IMR-90 (cell line): ENCODE measurements around the gene HYAL3. TPM values are rescaled to one million over a fixed set of nuclear protein-coding genes. Genes with fewer than 3 reads are reported as not detected.

Source experiments
- ATAC-seq: fragments of 200-7000 bp; cut with Tn5 transposase; 2 replicates; pipeline ENCODE4 v1.9.1; 2020; ENCODE audit warnings: low read depth, mild to moderate bottlenecking, moderate library complexity
- BruUV-seq: library from RNA; stranded (reverse); fragments of 400-500 nt; replicated peaks from 2 replicates; lab custom pipeline; 2021; lab: Mats Ljungman, UMichigan
- CTCF ChIA-PET: fragments of 300-600 bp; formaldehyde crosslinking; extraction: SDS; loops from one replicate; lab custom pipeline; 2021; ENCODE audit warnings: antibody characterized with exemption; lab: Yijun Ruan, JAX
- POLR2A ChIA-PET: fragments of 300-600 bp; sonication (Branson Sonifier 250); formaldehyde crosslinking; loops from one replicate; lab custom pipeline; 2022; ENCODE audit warnings: antibody characterized with exemption; ENCODE audit not compliant: unreplicated experiment; lab: Charles Lee
- DNase-seq: peaks from one replicate; pipeline ENCODE4 v3.0.0; 2013
- H2AFZ ChIP-seq: replicated peaks from 2 replicates; pipeline ENCODE3; 2013; ENCODE audit warnings: low read length, mild to moderate bottlenecking; ENCODE audit not compliant: poor library complexity
- H2AK5ac ChIP-seq: 2 replicates; pipeline ENCODE4 v1.6.1; 2013; ENCODE audit warnings: low read depth, low read length, inconsistent platforms
- H2AK9ac ChIP-seq: replicated peaks from 2 replicates; pipeline ENCODE3; 2013; ENCODE audit warnings: mild to moderate bottlenecking, low read depth, low read length, moderate library complexity; ENCODE audit not compliant: poor library complexity
- H2BK120ac ChIP-seq: 2 replicates; pipeline ENCODE4 v1.6.1; 2013; ENCODE audit warnings: low read depth, low read length, inconsistent platforms
- H2BK15ac ChIP-seq: 3 replicates; pipeline ENCODE4 v1.6.1; 2013; ENCODE audit warnings: low read depth, low read length, inconsistent platforms
- H2BK20ac ChIP-seq: 2 replicates; pipeline ENCODE4 v1.6.1; 2013; ENCODE audit warnings: low read depth, mild to moderate bottlenecking, inconsistent platforms, low read length, moderate library complexity
- H2BK5ac ChIP-seq: 2 replicates; pipeline ENCODE4 v1.6.1; 2013; ENCODE audit warnings: mild to moderate bottlenecking, low read depth, low read length, inconsistent platforms; ENCODE audit not compliant: poor library complexity, severe bottlenecking
- H3K14ac ChIP-seq: replicated peaks from 2 replicates; pipeline ENCODE4 v1.6.1; 2013; ENCODE audit warnings: low read depth, low read length, inconsistent platforms
- H3K18ac ChIP-seq: 2 replicates; pipeline ENCODE4 v1.6.1; 2013; ENCODE audit warnings: low read depth, low read length, control low read depth
- H3K23ac ChIP-seq: 2 replicates; pipeline ENCODE4 v1.6.1; 2013; ENCODE audit warnings: low read depth, low read length, inconsistent platforms
- H3K27ac ChIP-seq: 2 replicates; pipeline ENCODE4 v1.5.1; 2013; ENCODE audit warnings: mild to moderate bottlenecking, control low read depth, low read length; ENCODE audit not compliant: insufficient read depth
- H3K27me3 ChIP-seq: 2 replicates; pipeline ENCODE4 v1.6.1; 2013; ENCODE audit warnings: low read length; ENCODE audit not compliant: control insufficient read depth, insufficient read depth
- H3K36me3 ChIP-seq: 2 replicates; pipeline ENCODE4 v1.6.1; 2013; ENCODE audit warnings: low read length, mixed read lengths; ENCODE audit not compliant: control insufficient read depth, insufficient read depth
- H3K4ac ChIP-seq: 2 replicates; pipeline ENCODE4 v1.6.1; 2013; ENCODE audit warnings: low read depth, low read length, inconsistent platforms
- H3K4me1 ChIP-seq: 2 replicates; pipeline ENCODE4 v1.6.1; 2013; ENCODE audit warnings: low read length, mixed read lengths; ENCODE audit not compliant: control insufficient read depth, insufficient read depth
- H3K4me2 ChIP-seq: 2 replicates; pipeline ENCODE4 v1.6.1; 2013; ENCODE audit warnings: low read depth, mild to moderate bottlenecking, control low read depth, low read length, moderate library complexity
- H3K4me3 ChIP-seq: 2 replicates; pipeline ENCODE4 v1.5.1; 2013; ENCODE audit warnings: low read depth, mild to moderate bottlenecking, control low read depth, low read length, moderate library complexity; ENCODE audit not compliant: insufficient read depth
- H3K56ac ChIP-seq: 2 replicates; pipeline ENCODE4 v1.6.1; 2013; ENCODE audit warnings: low read length, inconsistent platforms; ENCODE audit not compliant: insufficient read depth; ENCODE audit errors: extremely low read depth
- H3K79me1 ChIP-seq, 2 experiments: 2 replicates each; pipeline ENCODE4 v1.6.1; 2013; ENCODE audit warnings: low read length in 2 of 2, inconsistent platforms in 1 of 2, low read depth in 1 of 2
- H3K9ac ChIP-seq: 2 replicates; pipeline ENCODE4 v1.6.1; 2013; ENCODE audit warnings: low read depth, low read length, control low read depth
- H3K9me1 ChIP-seq: 2 replicates; pipeline ENCODE4 v1.6.1; 2013; ENCODE audit warnings: low read length, inconsistent platforms; ENCODE audit not compliant: insufficient read depth
- H3K9me3 ChIP-seq: 2 replicates; pipeline ENCODE4 v1.6.1; 2013; ENCODE audit warnings: low read length; ENCODE audit not compliant: control insufficient read depth, insufficient read depth
- H4K20me1 ChIP-seq: 2 replicates; pipeline ENCODE4 v1.6.1; 2013; ENCODE audit warnings: low read length, inconsistent platforms; ENCODE audit not compliant: insufficient read depth
- H4K5ac ChIP-seq: 2 replicates; pipeline ENCODE4 v1.6.1; 2013; ENCODE audit warnings: mild to moderate bottlenecking, low read depth, low read length, control low read depth
- H4K8ac ChIP-seq, 2 experiments: 2 replicates each; pipeline ENCODE4 v1.6.1; 2013; ENCODE audit warnings: low read depth in 2 of 2, low read length in 2 of 2, control low read depth in 1 of 2, inconsistent platforms in 1 of 2
- H4K91ac ChIP-seq: 2 replicates; pipeline ENCODE4 v1.6.1; 2013; ENCODE audit warnings: low read depth, low read length, inconsistent platforms; ENCODE audit not compliant: insufficient read depth
- BHLHE40 ChIP-seq: fragments of 150-350 bp; IDR thresholded peaks from 2 replicates; pipeline ENCODE4 v1.6.1; 2016; ENCODE audit warnings: mild to moderate bottlenecking, low read depth, low read length
- CHD1 ChIP-seq: IDR thresholded peaks from 2 replicates; pipeline ENCODE4 v1.6.1; 2012; ENCODE audit warnings: low read depth, low read length, improper control_type of control experiment
- CTCF ChIP-seq: conservative IDR thresholded peaks from 2 replicates; pipeline ENCODE4 v1.5.1; 2012; ENCODE audit warnings: mild to moderate bottlenecking, low read depth, low read length, improper control_type of control experiment
- ELK1 ChIP-seq: fragments of 150-350 bp; IDR thresholded peaks from 2 replicates; pipeline ENCODE4 v1.6.1; 2016; ENCODE audit warnings: low read depth, mild to moderate bottlenecking, low read length, moderate library complexity, borderline replicate concordance
- FOS ChIP-seq: fragments of 150-350 bp; IDR thresholded peaks from 2 replicates; pipeline ENCODE4 v1.6.1; 2016; ENCODE audit warnings: low read depth, low read length
- MAFK ChIP-seq: IDR thresholded peaks from 2 replicates; pipeline ENCODE4 v1.6.1; 2012; ENCODE audit warnings: low read depth, low read length, improper control_type of control experiment
- MAZ ChIP-seq: IDR thresholded peaks from 2 replicates; pipeline ENCODE4 v1.6.1; 2012; ENCODE audit warnings: low read depth, mild to moderate bottlenecking, low read length, improper control_type of control experiment, moderate library complexity, borderline replicate concordance
- MXI1 ChIP-seq: IDR thresholded peaks from 2 replicates; pipeline ENCODE4 v1.6.1; 2012; ENCODE audit warnings: low read depth, mild to moderate bottlenecking, low read length, moderate library complexity, borderline replicate concordance
- POLR2A ChIP-seq: IDR thresholded peaks from 2 replicates; pipeline ENCODE4 v1.6.1; 2012; ENCODE audit warnings: mild to moderate bottlenecking, low read depth, low read length
- RAD21 ChIP-seq: IDR thresholded peaks from 2 replicates; pipeline ENCODE4 v1.6.1; 2012; ENCODE audit warnings: low read length, improper control_type of control experiment
- RCOR1 ChIP-seq: IDR thresholded peaks from 2 replicates; pipeline ENCODE4 v1.6.1; 2012; ENCODE audit warnings: mild to moderate bottlenecking, low read length, improper control_type of control experiment; ENCODE audit not compliant: insufficient replicate concordance
- RFX5 ChIP-seq: IDR thresholded peaks from 2 replicates; pipeline ENCODE4 v1.8.0; 2012; ENCODE audit warnings: low read depth, mild to moderate bottlenecking, low read length, moderate library complexity
- SMC3 ChIP-seq: fragments of 150-350 bp; IDR thresholded peaks from 2 replicates; pipeline ENCODE4 v1.6.1; 2016; ENCODE audit warnings: low read depth, mild to moderate bottlenecking, antibody characterized with exemption, low read length, moderate library complexity
- WGBS, 2 experiments: methylation state at CpG; one replicate each; pipeline versions ENCODE4 v1.1.5 to v1.1.7; 2013; ENCODE audit warnings: missing lambda C conversion rate in 2 of 2; ENCODE audit not compliant: insufficient read length in 1 of 2; ENCODE audit errors: extremely low coverage in 2 of 2; 5-methylcytosine and 5-hydroxymethylcytosine counted together
- dilution Hi-C: fragments of 300-500 bp; cut with HindIII; formaldehyde crosslinking; loops from one replicate; pipeline ENCODE4 v1.14.3; 2018; ENCODE audit warnings: low sequenced_read_pairs; ENCODE audit not compliant: unreplicated experiment
- in situ Hi-C: fragments of 300-500 bp; cut with MboI; formaldehyde crosslinking; loops from 3 replicates; pipeline ENCODE4 v1.14.3; 2019; ENCODE audit warnings: low sequenced_read_pairs, inconsistent platforms, mixed read lengths
- intact Hi-C: fragments of 100-400 bp; cut with micrococcal nuclease; formaldehyde crosslinking; loops from 2 replicates; pipeline ENCODE4 v1.10.0; 2022
- polyA plus RNA-seq, 3 experiments: library from polyadenylated mRNA; depleted of rRNA; stranded (reverse); fragments of >200 nt; gene quantifications; 2 replicates each; pipeline ENCODE4 v1.2.3, GENCODE V29; 2012; ENCODE audit warnings: low replicate concordance in 1 of 3
- total RNA-seq: library from RNA; depleted of rRNA; stranded (reverse); fragments of >200 nt; gene quantifications from 2 replicates; pipeline ENCODE4 v1.2.3, GENCODE V29; 2012
- TF ChIP-seq, protein P1 (sequence below): fragments of 150-350 bp; IDR thresholded peaks from 2 replicates; pipeline ENCODE4 v1.6.1; 2017; ENCODE audit warnings: mild to moderate bottlenecking, antibody characterized with exemption, low read length, low read depth

HYAL3 gene
- total and polyA plus RNA-seq, 2 of the 4 experiments (the other 2 are of a cell fraction), result 2.7 to 5.7 TPM

- in situ Hi-C loops (no loop called here), dilution Hi-C loops (no loop called here), intact Hi-C loops (no loop called here)
- no peak overlapping the region for H2AFZ ChIP-seq
- H2AK9ac ChIP-seq, result no peak overlapping the region
- no peak overlapping the region for H3K14ac ChIP-seq
- H4K8ac ChIP-seq, result no peak overlapping the region
- H2BK120ac ChIP-seq, result no peak overlapping the region
- H3K27ac ChIP-seq, result no peak overlapping the region
- H3K56ac ChIP-seq, result no peak overlapping the region
- no peak overlapping the region for H2BK15ac ChIP-seq
- H3K9ac ChIP-seq, result no peak overlapping the region
- H3K9me3 ChIP-seq, result no peaks in the 10 kb centered on the region
- H3K4me1 ChIP-seq, result peaks cover 3% of the 10 kb centered on the region; the same call in 1 of the 2 replicates
- H3K4ac ChIP-seq, result no peak overlapping the region
- ATAC-seq (no peak), DNase-seq (no peak)
- peaks cover 20% of the 10 kb centered on the region; the same call in 1 of the 2 replicates for H3K36me3 ChIP-seq
- no peak overlapping the region for H2BK5ac ChIP-seq
- 57% methylated on average over 76 of the region's 79 CpGs; no CpG with 5 or more reads in 1 of the 2 experiments for WGBS, 2 experiments
- no peaks in the 10 kb centered on the region for H3K27me3 ChIP-seq
- no TSS peak for BruUV-seq
- no peak overlapping the region for H4K5ac ChIP-seq
- H3K23ac ChIP-seq, result no peak overlapping the region
- no peak overlapping the region for H3K18ac ChIP-seq
- no peaks in the 10 kb centered on the region for H3K9me1 ChIP-seq
- TF ChIP-seq SMC3, result no peak
- no peak for TF ChIP-seq MAFK
- TF ChIP-seq, protein P1, sequence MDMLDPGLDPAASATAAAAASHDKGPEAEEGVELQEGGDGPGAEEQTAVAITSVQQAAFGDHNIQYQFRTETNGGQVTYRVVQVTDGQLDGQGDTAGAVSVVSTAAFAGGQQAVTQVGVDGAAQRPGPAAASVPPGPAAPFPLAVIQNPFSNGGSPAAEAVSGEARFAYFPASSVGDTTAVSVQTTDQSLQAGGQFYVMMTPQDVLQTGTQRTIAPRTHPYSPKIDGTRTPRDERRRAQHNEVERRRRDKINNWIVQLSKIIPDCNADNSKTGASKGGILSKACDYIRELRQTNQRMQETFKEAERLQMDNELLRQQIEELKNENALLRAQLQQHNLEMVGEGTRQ, result no peak
- no peak for TF ChIP-seq FOS
- no peak for TF ChIP-seq BHLHE40
- TF ChIP-seq MXI1, result no peak
- no peak for TF ChIP-seq RCOR1
- TF ChIP-seq MAZ, result no peak
- no peak for TF ChIP-seq CTCF
- no peak for TF ChIP-seq ELK1
- no peak for TF ChIP-seq RFX5
- TF ChIP-seq CHD1, result no peak
- TF ChIP-seq POLR2A, result no peak
- TF ChIP-seq RAD21, result no peak
- H4K20me1 ChIP-seq, result no peaks in the 10 kb centered on the region
- CTCF ChIA-PET, result no interaction called here
- H3K4me3 ChIP-seq, result no peak overlapping the region
- peaks cover 0 to 4% of the 10 kb centered on the region in 2 experiments; a peak in 1 of 4 replicates for H3K79me1 ChIP-seq
- POLR2A ChIA-PET, result no interaction called here
- no peak overlapping the region for H4K91ac ChIP-seq
- no peak overlapping the region for H3K4me2 ChIP-seq
- no peak overlapping the region for H2BK20ac ChIP-seq
- H2AK5ac ChIP-seq, result no peak overlapping the region
Measured at GRCh38 chr3:50275996-50276761, 23.0 kb downstream of the HYAL3 start.
